Measurements from ENCODE around the gene CHKA.

The CHKA gene

DNA sequence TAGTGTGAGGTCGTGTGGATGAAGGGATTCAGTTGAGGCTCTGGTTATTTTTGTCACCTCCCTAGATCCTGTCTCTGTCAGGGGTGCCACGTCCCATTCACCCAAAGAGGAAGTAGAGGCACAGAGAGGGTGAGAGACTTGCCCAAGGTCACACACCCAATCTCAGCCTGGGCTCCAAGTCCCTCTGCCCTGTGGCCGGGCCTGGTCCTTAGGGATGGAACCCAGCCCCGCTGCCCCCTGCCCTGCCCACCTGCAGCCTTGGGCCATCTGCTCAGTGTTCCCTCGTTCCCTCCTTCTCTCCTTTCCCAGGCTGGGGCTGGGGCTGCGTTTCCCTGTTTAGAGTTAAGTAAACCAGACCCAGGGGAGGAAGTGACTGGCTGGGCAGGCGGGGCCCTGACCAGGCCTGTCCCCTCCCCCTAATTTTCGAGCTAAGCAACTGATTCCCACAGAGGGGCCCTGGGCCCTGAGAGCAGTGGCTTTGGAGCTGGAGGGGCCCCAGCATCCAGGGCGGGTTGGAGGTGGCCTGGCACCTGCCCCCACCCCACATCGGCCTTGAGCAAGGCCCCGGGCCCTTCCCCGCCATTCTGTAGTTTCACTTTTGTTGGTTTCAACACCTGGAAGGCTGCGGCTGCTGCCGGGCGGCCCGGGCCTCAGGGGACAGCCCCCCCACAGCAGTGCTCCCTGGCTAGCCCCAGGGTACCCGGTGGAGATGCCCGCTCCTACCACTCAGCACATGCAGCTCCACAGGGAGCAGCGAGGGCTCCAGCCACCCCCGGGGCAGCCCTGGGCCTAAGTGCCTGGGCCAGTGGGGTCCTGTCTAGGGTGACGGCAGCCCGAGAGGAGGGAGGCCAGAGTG lies 80.9 kb downstream of the CHKA start:
- Histone ChIP-seq H3K27ac (no peak overlapping the region), H3K36me3 (ENCODE audit: insufficient read depth, low read length) (no peaks in the 10 kb centered on the region), H3K4me3 (peak overlapping the region; percentile 22; the same call in 1 of the 2 replicates), H3K9me3 (ENCODE audit: low read depth, low read length) (no peaks in the 10 kb centered on the region), H3K9ac (ENCODE audit: insufficient read length) (no peak overlapping the region)
- TF ChIP-seq FOXP2 (optimal IDR thresholded peaks at IDR 0.05; ENCODE audit: control extremely low read depth, extremely low read length, insufficient read depth) = no peak
- no peak for TF ChIP-seq POLR2AphosphoS5 (IDR thresholded peaks at IDR 0.05; ENCODE audit: borderline replicate concordance, low read depth, low read length)
- TF ChIP-seq EZH2 (IDR thresholded peaks at IDR 0.05) = no peak
- DNase-seq (ENCODE audit: low read depth, low spot score) = no peak

DNA sequence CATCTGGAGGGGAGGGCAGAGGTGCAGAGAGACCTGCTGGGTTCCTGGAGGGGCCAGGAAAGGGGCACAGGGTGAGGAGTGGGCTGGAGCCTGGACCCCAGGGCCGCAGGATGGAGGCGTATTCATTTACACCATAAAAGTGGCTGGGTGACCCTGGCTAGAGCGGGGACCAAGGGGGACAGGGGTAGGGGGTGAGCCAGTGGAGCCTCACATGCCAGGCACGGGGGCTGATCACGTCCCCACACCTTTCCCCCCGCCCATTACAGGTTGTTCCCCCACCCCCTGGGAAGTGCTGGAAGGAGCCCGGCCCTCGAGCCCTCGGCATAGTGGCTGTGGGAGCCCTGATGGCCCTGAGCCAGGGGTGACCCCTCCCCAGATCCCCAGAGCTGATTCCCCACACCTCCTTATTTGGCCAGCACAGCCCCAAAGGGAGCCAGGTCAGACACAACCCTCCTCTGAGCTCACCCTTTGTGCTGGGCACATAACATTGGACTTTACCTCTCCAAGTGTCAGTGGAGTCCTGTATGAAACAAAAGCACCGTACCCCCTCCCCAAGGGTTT lies 81.6 kb downstream of the CHKA start:
- Histone ChIP-seq H3K36me3 (ENCODE audit: insufficient read depth, low read length) (no peaks in the 10 kb centered on the region; the same call in 1 of the 2 replicates), H3K27ac (no peak overlapping the region), H3K4me3 (peak overlapping the region; percentile 62; the same call in 1 of the 2 replicates), H3K9ac (ENCODE audit: insufficient read length) (no peak overlapping the region), H3K9me3 (ENCODE audit: low read depth, low read length) (no peaks in the 10 kb centered on the region)
- DNase-seq (ENCODE audit: low read depth, low spot score) = no peak
- no peak for TF ChIP-seq FOXP2 (optimal IDR thresholded peaks at IDR 0.05; ENCODE audit: control extremely low read depth, extremely low read length, insufficient read depth)

DNA sequence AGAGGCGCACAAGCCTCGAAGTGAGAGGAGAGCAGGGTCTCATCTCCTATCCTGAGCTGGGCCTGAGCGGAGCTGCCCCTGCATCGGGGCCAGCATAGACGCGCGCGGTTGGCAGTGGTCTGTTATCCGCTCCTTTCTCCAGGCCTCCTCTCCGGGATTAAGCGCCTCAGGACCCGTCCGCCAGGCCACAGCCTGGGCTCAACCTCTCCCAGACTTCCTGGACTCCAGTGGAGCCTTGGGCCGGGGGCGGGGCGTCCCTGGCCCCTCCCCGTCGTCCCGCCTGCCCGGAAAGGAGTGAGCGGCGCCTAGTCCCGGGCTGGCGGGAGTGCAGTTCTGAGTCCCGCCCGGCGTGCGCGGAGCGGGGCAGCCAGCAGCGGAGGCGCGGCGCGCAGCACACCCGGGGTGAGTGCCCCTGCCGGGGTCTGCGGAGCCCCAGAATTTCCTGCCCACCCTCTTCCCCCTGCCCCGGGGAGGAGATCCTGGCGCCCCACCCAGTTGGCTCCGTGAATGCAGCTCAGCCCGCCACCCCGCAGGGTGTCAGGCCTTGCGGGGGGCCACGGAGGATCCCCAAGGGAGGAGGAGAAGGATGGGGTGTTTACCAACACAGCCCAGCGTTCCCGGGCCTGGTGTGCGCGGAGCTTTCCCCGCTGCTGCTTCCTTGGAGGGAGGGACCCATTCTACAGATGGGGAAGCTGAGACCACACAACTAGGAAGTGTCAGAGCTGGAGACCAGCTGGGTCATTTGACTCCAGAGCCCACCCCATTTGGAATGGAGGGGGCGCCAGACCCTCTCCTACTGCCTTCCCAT lies 82.3 kb downstream of the CHKA start, which contains the start of gene TCIRG1:
Gene TCIRG1, plus strand, starts transcription at position 308 of the 808 bp plus-strand sequence. CDS start 2,247 bp downstream, outside the sequence.
- Histone ChIP-seq H3K9ac (ENCODE audit: insufficient read length) (peak within 1 kb of the TSS; percentile 45), H3K9me3 (ENCODE audit: low read depth, low read length) (no peaks in the 10 kb centered on the region), H3K27ac (peak within 1 kb of the TSS; percentile 36), H3K36me3 (ENCODE audit: insufficient read depth, low read length) (peaks cover 5% of the 10 kb centered on the region; the same call in 1 of the 2 replicates), H3K4me3 (peak within 1 kb of the TSS; percentile 62)
- no peak for DNase-seq (ENCODE audit: low read depth, low spot score)
- TF ChIP-seq FOXP2 (optimal IDR thresholded peaks at IDR 0.05; ENCODE audit: control extremely low read depth, extremely low read length, insufficient read depth) (peak; percentile 14), POLR2AphosphoS5 (IDR thresholded peaks at IDR 0.05; ENCODE audit: borderline replicate concordance, low read depth, low read length) (peak; percentile 27; the same call in 1 of the 2 replicates), EZH2 (IDR thresholded peaks at IDR 0.05) (no peak)

DNA sequence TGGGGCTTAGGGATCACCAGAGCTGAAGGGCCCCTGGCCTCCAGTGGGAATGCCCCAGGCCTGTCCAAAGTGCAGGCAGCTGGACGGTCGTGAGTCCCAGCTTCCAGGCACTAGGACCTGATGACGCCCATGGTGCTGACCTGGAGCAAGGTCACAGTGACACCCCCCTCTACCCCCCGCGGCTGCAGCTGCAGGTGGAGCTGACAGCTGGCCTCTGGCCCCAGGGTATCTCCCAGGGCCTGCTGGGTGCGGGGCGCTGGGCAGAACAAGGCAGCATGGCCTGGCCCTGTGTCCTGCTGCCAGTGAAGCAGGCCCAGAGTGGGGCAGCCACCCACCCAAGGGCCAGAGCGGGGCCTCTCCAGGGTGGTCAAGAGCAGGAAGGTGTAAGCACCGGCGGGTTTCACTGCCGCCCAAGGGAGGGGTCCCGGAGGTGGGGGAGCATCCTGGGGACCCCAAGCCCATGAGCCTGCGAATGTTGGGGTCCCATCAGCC lies 82.9 kb downstream of the CHKA start:
- Histone ChIP-seq H3K9me3 (ENCODE audit: low read depth, low read length) (no peaks in the 10 kb centered on the region), H3K36me3 (ENCODE audit: insufficient read depth, low read length) (peaks cover 11% of the 10 kb centered on the region; the same call in 1 of the 2 replicates), H3K27ac (peak overlapping the region; percentile 36), H3K4me3 (no peak overlapping the region), H3K9ac (ENCODE audit: insufficient read length) (no peak overlapping the region)
- DNase-seq (ENCODE audit: low read depth, low spot score) = no peak
- no peak for TF ChIP-seq EZH2 (IDR thresholded peaks at IDR 0.05)
- no peak for TF ChIP-seq POLR2AphosphoS5 (IDR thresholded peaks at IDR 0.05; ENCODE audit: borderline replicate concordance, low read depth, low read length)
- no peak for TF ChIP-seq FOXP2 (optimal IDR thresholded peaks at IDR 0.05; ENCODE audit: control extremely low read depth, extremely low read length, insufficient read depth)

DNA sequence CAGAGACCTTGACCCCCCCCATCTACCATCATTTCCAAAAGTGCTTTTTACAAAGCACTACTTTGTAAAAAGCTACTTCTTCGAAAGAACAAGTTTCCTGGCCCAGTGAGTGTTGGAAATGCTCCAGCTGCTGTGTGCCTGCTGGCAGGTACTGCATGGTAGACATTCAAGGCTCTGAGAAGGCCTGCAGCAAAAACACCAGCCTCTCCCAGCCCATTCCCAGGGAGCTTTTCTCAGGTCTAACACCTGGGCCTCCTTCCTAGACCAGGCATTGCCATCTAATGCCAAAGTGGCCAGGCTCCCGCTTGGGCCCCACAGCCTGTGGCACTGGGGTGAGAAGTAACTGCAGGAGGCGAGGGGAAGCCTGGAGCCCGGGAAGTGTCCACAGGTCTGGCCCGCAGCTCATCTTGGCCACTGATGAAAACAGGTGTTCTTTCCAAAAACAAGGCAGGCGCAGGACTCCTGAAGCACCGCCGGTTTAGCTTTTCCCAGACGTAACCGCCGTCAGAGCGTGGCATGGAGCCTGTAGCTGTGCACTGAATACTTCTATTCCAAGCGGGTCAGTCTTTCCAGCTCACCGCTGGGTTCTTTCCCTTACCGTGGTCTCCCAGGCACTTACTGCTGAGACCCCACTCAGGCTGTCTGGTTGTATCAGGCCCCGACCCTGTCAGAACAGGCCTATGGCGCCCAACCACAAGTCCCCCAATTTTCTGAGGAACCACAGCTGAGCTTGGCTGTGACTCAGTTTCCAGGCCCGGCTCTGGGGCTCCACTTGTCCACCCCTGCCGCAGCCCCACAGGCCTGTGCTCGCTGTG lies 83.6 kb downstream of the CHKA start:
- Histone ChIP-seq H3K27ac (no peak overlapping the region), H3K36me3 (ENCODE audit: insufficient read depth, low read length) (peaks cover 18% of the 10 kb centered on the region; the same call in 1 of the 2 replicates), H3K4me3 (no peak overlapping the region), H3K9ac (ENCODE audit: insufficient read length) (no peak overlapping the region), H3K9me3 (ENCODE audit: low read depth, low read length) (no peaks in the 10 kb centered on the region)
- TF ChIP-seq EZH2 (IDR thresholded peaks at IDR 0.05) (no peak), POLR2AphosphoS5 (IDR thresholded peaks at IDR 0.05; ENCODE audit: borderline replicate concordance, low read depth, low read length) (no peak), FOXP2 (optimal IDR thresholded peaks at IDR 0.05; ENCODE audit: control extremely low read depth, extremely low read length, insufficient read depth) (no peak)
- no peak for DNase-seq (ENCODE audit: low read depth, low spot score)

DNA sequence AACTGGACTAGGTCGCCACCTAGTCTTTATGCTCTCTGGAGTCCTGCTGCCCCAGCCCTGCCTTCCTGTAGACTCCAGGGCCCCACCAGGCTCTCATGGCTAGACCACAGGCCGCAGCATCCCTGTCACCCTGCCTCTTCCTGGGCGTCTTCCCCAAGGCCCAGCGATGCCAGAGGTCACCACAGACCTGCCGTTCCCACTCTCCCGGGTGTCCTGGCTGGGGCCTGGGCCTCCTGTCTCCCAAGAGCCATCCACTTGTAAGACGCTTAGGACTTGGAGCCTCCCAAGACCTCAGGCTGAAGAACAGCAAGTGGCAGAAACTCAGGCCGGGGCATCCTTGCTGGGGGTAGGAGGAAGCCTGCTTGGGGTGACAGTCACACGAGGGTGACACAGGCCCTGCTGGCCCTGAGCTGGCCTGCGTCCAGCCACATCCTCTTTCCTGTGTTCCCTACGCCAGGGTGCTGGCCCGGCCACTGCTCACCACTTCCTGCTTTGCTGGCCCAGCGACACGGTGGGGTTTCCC lies 84.4 kb downstream of the CHKA start:
- no peak for DNase-seq (ENCODE audit: low read depth, low spot score)
- H3K9me3 ChIP-seq (ENCODE audit: low read depth, low read length) = no peaks in the 10 kb centered on the region
- peaks cover 21% of the 10 kb centered on the region; the same call in 1 of the 2 replicates for H3K36me3 ChIP-seq (ENCODE audit: insufficient read depth, low read length)
- no peak overlapping the region for H3K4me3 ChIP-seq
- H3K9ac ChIP-seq (ENCODE audit: insufficient read length) = no peak overlapping the region
- no peak overlapping the region for H3K27ac ChIP-seq
- 0 out of 2 replicates have a peak, but pooled peaks have one; percentile 36 for TF ChIP-seq POLR2AphosphoS5 (IDR thresholded peaks at IDR 0.05; ENCODE audit: borderline replicate concordance, low read depth, low read length)
- TF ChIP-seq EZH2 (IDR thresholded peaks at IDR 0.05) = no peak

DNA sequence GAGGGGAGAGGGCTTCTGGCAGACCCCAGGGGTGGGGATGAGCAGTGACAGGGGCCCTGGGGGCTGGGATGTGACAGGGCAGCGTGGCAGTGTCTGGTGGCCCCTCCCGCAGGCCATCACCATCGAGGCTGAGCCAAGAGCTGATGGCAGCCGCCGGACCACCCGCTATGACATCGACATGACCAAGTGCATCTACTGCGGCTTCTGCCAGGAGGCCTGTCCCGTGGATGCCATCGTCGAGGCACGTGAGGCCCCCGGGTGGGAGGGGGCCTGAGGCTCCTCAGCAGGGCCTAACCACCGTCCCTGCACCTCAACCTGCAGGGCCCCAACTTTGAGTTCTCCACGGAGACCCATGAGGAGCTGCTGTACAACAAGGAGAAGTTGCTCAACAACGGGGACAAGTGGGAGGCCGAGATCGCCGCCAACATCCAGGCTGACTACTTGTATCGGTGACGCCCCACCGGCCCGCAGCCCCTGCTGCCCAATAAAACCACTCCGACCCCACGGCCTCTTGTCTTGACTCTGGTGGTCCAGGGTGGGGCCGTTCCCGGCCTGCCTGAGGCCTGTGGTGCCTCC lies 85.0 kb downstream of the CHKA start:
- Histone ChIP-seq H3K4me3 (no peak overlapping the region), H3K27ac (no peak overlapping the region), H3K9me3 (ENCODE audit: low read depth, low read length) (no peaks in the 10 kb centered on the region), H3K9ac (ENCODE audit: insufficient read length) (no peak overlapping the region), H3K36me3 (ENCODE audit: insufficient read depth, low read length) (peaks cover 21% of the 10 kb centered on the region; the same call in 1 of the 2 replicates)
- no peak for DNase-seq (ENCODE audit: low read depth, low spot score)
- no peak for TF ChIP-seq POLR2AphosphoS5 (IDR thresholded peaks at IDR 0.05; ENCODE audit: borderline replicate concordance, low read depth, low read length)
- TF ChIP-seq FOXP2 (optimal IDR thresholded peaks at IDR 0.05; ENCODE audit: control extremely low read depth, extremely low read length, insufficient read depth) = no peak
- TF ChIP-seq EZH2 (IDR thresholded peaks at IDR 0.05) = no peak

Measured in SK-N-MC (cell line).